Tibial nerve (tissue), 3 donors: ENCODE measurements around the gene LIPG.
"Not testable (repeated sequence)": the region's sequence is repeated elsewhere in the genome, so short reads cannot be mapped to it uniquely, and the experiment has no call there.

Experiments used
- POLR2A ChIP-seq, 2 donors: fragments of 450-650 bp; IDR thresholded peaks; one replicate each; pipeline ENCODE4 v1.6.1; 2017; ENCODE audit warnings: antibody characterized with exemption in 2 of 2, mild to moderate bottlenecking in 2 of 2, moderate library complexity in 2 of 2
- TF ChIP-seq, protein P1 (sequence below), 5 experiments: fragments of 200-600 bp in 3 of 5; fragments of 450-650 bp in 2 of 5; sonication (generic) in 3 of 5; IDR thresholded peaks; one replicate each; pipeline ENCODE4 v1.5.1; 2016 to 2019; ENCODE audit warnings: antibody characterized with exemption in 5 of 5, mild to moderate bottlenecking in 3 of 5, moderate library complexity in 2 of 5

DNA sequence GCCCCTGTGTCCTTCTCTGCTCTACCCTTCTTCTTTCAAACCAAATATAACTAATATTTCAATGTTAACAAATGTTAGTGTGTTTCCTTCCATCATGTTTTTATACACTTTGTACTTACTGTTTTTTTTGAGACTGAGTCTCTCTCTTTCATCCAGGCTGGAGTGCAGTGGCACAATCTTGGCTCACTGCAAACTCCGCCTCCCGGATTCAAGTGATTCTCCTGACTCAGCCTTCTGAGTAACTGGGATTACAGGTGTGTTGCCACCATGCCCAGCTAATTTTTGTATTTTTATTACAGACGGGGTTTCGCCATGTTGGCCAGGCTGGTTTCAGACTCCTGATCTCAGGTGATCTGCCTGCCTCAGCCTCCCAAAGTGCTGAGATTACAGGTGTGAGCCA, 23.1 kb downstream of the LIPG start:
- TF ChIP-seq, protein P1, sequence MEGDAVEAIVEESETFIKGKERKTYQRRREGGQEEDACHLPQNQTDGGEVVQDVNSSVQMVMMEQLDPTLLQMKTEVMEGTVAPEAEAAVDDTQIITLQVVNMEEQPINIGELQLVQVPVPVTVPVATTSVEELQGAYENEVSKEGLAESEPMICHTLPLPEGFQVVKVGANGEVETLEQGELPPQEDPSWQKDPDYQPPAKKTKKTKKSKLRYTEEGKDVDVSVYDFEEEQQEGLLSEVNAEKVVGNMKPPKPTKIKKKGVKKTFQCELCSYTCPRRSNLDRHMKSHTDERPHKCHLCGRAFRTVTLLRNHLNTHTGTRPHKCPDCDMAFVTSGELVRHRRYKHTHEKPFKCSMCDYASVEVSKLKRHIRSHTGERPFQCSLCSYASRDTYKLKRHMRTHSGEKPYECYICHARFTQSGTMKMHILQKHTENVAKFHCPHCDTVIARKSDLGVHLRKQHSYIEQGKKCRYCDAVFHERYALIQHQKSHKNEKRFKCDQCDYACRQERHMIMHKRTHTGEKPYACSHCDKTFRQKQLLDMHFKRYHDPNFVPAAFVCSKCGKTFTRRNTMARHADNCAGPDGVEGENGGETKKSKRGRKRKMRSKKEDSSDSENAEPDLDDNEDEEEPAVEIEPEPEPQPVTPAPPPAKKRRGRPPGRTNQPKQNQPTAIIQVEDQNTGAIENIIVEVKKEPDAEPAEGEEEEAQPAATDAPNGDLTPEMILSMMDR (IDR thresholded peaks at IDR 0.05), result not testable (repeated sequence)
- TF ChIP-seq POLR2A (IDR thresholded peaks at IDR 0.05), result not testable (repeated sequence)
